KOPT-K1 (cell line): ENCODE measurements around the gene LATS2.
"Not testable (repeated sequence)": the region's sequence is repeated elsewhere in the genome, so short reads cannot be mapped to it uniquely, and the experiment has no call there.

Experiments
- H3K27ac ChIP-seq: fragments of 200-600 bp; sonication (generic); 2 replicates; pipeline ENCODE4 v1.5.1; 2016; ENCODE audit warnings: antibody characterized with exemption, mild to moderate bottlenecking, low read depth, low read length; ENCODE audit not compliant: poor library complexity, severe bottlenecking
- H3K36me3 ChIP-seq: fragments of 200-600 bp; sonication (generic); 2 replicates; pipeline ENCODE4 v1.5.1; 2017; ENCODE audit warnings: antibody characterized with exemption, mild to moderate bottlenecking, low read length, moderate library complexity; ENCODE audit not compliant: insufficient read depth
- H3K9me3 ChIP-seq: fragments of 200-600 bp; sonication (generic); 2 replicates; pipeline ENCODE4 v1.5.1; 2017; ENCODE audit warnings: antibody characterized with exemption, low read length, mild to moderate bottlenecking; ENCODE audit not compliant: insufficient read depth, poor library complexity, severe bottlenecking

LATS2 gene

GRCh38 chr13:21060338-21061028 is 903 bp downstream of the LATS2 start:
- no peaks in the 10 kb centered on the region for H3K36me3 ChIP-seq
- H3K27ac ChIP-seq: no peak overlapping the region
- no peaks in the 10 kb centered on the region for H3K9me3 ChIP-seq

GRCh38 chr13:21059641-21060337 is 1.6 kb downstream of the LATS2 start:
- Histone ChIP-seq H3K9me3 (no peaks in the 10 kb centered on the region), H3K36me3 (no peaks in the 10 kb centered on the region), H3K27ac (no peak overlapping the region)

- Histone ChIP-seq H3K36me3 (no peaks in the 10 kb centered on the region), H3K27ac (no peak overlapping the region), H3K9me3 (no peaks in the 10 kb centered on the region)
Observed at GRCh38 chr13:21058361-21058760, 3.0 kb downstream of the LATS2 start.

- H3K27ac ChIP-seq: no peak overlapping the region
- no peaks in the 10 kb centered on the region for H3K36me3 ChIP-seq
Observed at GRCh38 chr13:21055511-21056045, 5.8 kb downstream of the LATS2 start.

GRCh38 chr13:21055016-21055415 is 6.4 kb downstream of the LATS2 start:
- H3K9me3 ChIP-seq: no peaks in the 10 kb centered on the region

More at GRCh38 chr13:21055511-21056045, 5.8 kb downstream of the LATS2 start:
- H3K9me3 ChIP-seq: no peaks in the 10 kb centered on the region

GRCh38 chr13:21054313-21054712 is 7.1 kb downstream of the LATS2 start:
- Histone ChIP-seq H3K9me3 (no peaks in the 10 kb centered on the region), H3K36me3 (no peaks in the 10 kb centered on the region), H3K27ac (no peak overlapping the region)

More at GRCh38 chr13:21055016-21055415, 6.4 kb downstream of the LATS2 start:
- no peak overlapping the region for H3K27ac ChIP-seq
- no peaks in the 10 kb centered on the region for H3K36me3 ChIP-seq

GRCh38 chr13:21053231-21053630 is 8.2 kb downstream of the LATS2 start:
- Histone ChIP-seq H3K36me3 (no peaks in the 10 kb centered on the region), H3K9me3 (no peaks in the 10 kb centered on the region), H3K27ac (no peak overlapping the region)

- Histone ChIP-seq H3K27ac (no peak overlapping the region), H3K9me3 (no peaks in the 10 kb centered on the region), H3K36me3 (no peaks in the 10 kb centered on the region)
Observed at GRCh38 chr13:21051675-21052074, 9.7 kb downstream of the LATS2 start.

GRCh38 chr13:21050288-21051197 is 10.8 kb downstream of the LATS2 start:
- H3K36me3 ChIP-seq: no peaks in the 10 kb centered on the region
- H3K9me3 ChIP-seq: no peaks in the 10 kb centered on the region
- no peak overlapping the region for H3K27ac ChIP-seq

- H3K27ac ChIP-seq, H3K36me3 ChIP-seq, H3K9me3 ChIP-seq: not testable (repeated sequence)
Observed at GRCh38 chr13:21049731-21050130, 11.7 kb downstream of the LATS2 start.

GRCh38 chr13:21048901-21049698 is 12.3 kb downstream of the LATS2 start:
- H3K9me3 ChIP-seq: no peaks in the 10 kb centered on the region
- no peaks in the 10 kb centered on the region for H3K36me3 ChIP-seq
- no peak overlapping the region for H3K27ac ChIP-seq

- H3K9me3 ChIP-seq: no peaks in the 10 kb centered on the region
- no peak overlapping the region for H3K27ac ChIP-seq
- no peaks in the 10 kb centered on the region for H3K36me3 ChIP-seq
Observed at GRCh38 chr13:21047591-21048282, 13.6 kb downstream of the LATS2 start.

GRCh38 chr13:21047087-21047486 is 14.3 kb downstream of the LATS2 start:
- Histone ChIP-seq H3K27ac (no peak overlapping the region), H3K36me3 (no peaks in the 10 kb centered on the region)

GRCh38 chr13:21046203-21046602 is 15.2 kb downstream of the LATS2 start:
- Histone ChIP-seq H3K36me3 (no peaks in the 10 kb centered on the region), H3K9me3 (no peaks in the 10 kb centered on the region), H3K27ac (no peak overlapping the region)

More at GRCh38 chr13:21047087-21047486, 14.3 kb downstream of the LATS2 start:
- H3K9me3 ChIP-seq: no peaks in the 10 kb centered on the region
